ENCODE measurements around the gene NOS3.
A peak's percentile ranks its signal among the peaks of the same experiment; 100 is the strongest.

Gene NOS3

DNA sequence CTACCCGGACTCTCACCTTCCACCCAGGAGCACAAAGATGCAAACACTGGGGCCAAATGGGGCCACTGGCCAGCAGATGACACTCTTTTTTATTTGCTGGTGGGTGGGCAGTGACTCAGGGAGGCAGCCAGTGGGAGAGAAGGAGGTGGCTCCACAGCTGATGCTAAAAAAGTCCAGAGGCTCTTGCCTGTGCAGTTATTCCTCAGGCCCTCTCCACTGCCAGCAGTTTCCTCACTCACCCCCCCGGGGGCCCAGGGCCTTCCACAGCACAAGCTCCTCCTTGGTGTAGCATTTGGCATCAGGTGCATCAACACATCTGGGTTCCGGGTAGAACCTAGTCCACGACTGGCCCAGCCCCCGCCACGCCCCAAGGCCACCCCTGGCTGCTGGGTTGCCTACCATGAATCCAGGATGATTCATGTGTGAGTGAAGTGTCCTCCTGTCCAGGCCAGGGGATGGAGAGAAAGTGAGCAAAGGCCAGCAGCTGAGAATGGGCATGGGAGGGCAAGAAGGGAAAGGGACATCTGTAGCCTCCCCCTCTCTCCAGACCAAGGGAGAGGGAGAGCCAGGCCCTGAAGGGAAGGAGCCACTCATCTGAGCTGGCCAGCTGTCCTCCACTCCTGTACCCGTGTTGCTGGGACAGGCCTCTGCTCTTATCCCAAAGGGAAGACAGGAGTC lies 11.0 kb upstream of the NOS3 start:
- H3K4me3 ChIP-seq (ENCODE audit: control insufficient read depth, low read depth, low read length), result no peak overlapping the region
- TF ChIP-seq, protein P1, sequence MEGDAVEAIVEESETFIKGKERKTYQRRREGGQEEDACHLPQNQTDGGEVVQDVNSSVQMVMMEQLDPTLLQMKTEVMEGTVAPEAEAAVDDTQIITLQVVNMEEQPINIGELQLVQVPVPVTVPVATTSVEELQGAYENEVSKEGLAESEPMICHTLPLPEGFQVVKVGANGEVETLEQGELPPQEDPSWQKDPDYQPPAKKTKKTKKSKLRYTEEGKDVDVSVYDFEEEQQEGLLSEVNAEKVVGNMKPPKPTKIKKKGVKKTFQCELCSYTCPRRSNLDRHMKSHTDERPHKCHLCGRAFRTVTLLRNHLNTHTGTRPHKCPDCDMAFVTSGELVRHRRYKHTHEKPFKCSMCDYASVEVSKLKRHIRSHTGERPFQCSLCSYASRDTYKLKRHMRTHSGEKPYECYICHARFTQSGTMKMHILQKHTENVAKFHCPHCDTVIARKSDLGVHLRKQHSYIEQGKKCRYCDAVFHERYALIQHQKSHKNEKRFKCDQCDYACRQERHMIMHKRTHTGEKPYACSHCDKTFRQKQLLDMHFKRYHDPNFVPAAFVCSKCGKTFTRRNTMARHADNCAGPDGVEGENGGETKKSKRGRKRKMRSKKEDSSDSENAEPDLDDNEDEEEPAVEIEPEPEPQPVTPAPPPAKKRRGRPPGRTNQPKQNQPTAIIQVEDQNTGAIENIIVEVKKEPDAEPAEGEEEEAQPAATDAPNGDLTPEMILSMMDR (conservative IDR thresholded peaks at IDR 0.05; ENCODE audit: control insufficient read depth, insufficient read depth, low read depth, low read length), result no peak
- DNase-seq (ENCODE audit: low read depth), result no peak

- no peak overlapping the region for H3K4me3 ChIP-seq (ENCODE audit: control insufficient read depth, low read depth, low read length)
- no peak for DNase-seq (ENCODE audit: low read depth)
- TF ChIP-seq, protein P1 (conservative IDR thresholded peaks at IDR 0.05; ENCODE audit: control insufficient read depth, insufficient read depth, low read depth, low read length), result no peak
These were observed 10.2 kb upstream of the NOS3 start for GRCh38 chr7:150980663-150981062.

- DNase-seq (ENCODE audit: low read depth), result no peak
- H3K4me3 ChIP-seq (ENCODE audit: control insufficient read depth, low read depth, low read length), result no peak overlapping the region
- TF ChIP-seq, protein P1 (conservative IDR thresholded peaks at IDR 0.05; ENCODE audit: control insufficient read depth, insufficient read depth, low read depth, low read length), result no peak
These were observed 9.2 kb upstream of the NOS3 start for GRCh38 chr7:150981644-150982043.

GRCh38 chr7:150982351-150982750 lies 8.5 kb upstream of the NOS3 start:
- no peak overlapping the region for H3K4me3 ChIP-seq (ENCODE audit: control insufficient read depth, low read depth, low read length)
- DNase-seq (ENCODE audit: low read depth), result no peak
- TF ChIP-seq, protein P1 (conservative IDR thresholded peaks at IDR 0.05; ENCODE audit: control insufficient read depth, insufficient read depth, low read depth, low read length), result no peak

DNA sequence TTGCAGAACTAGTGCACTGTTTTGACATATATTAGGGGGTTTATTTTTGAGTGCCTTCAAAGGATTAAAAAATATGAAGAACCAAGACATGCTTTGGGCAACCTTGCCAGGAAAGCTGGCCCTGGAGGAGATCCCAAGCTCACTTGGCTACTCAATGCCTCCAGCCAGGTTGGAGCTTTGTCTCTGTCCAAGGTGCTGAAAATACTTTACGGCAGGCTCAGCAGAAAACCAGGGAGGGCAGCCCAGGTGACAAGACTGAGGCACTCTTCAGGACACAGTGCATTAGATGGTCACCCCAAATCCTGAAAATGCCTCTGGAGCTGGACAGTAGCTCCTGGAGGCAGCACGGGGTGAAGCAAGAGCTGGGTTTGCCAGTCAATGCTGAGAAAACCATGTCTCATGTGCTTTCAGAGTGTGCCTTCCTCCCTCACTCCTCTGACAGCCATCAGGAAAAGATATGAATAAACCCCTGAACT lies 6.9 kb upstream of the NOS3 start:
- TF ChIP-seq, protein P1 (conservative IDR thresholded peaks at IDR 0.05; ENCODE audit: control insufficient read depth, insufficient read depth, low read depth, low read length), result no peak
- H3K4me3 ChIP-seq (ENCODE audit: control insufficient read depth, low read depth, low read length), result no peak overlapping the region
- DNase-seq (ENCODE audit: low read depth), result no peak

GRCh38 chr7:150986099-150986512 lies 4.7 kb upstream of the NOS3 start:
- DNase-seq (ENCODE audit: low read depth), result peak; percentile 45

More at GRCh38 chr7:150986099-150986512, 4.7 kb upstream of the NOS3 start:
- H3K4me3 ChIP-seq (ENCODE audit: control insufficient read depth, low read depth, low read length), result no peak overlapping the region
- TF ChIP-seq, protein P1 (conservative IDR thresholded peaks at IDR 0.05; ENCODE audit: control insufficient read depth, insufficient read depth, low read depth, low read length), result peak; percentile 75
